K562 (cell line): Measurements from ENCODE around the gene NPAS3.

Experiments
- CHD1 ChIP-seq: fragments of 200-600 bp; sonication (generic); IDR thresholded peaks from one replicate; pipeline ENCODE4 v1.6.1; 2012; ENCODE audit warnings: mild to moderate bottlenecking, moderate library complexity, low read length, inconsistent platforms
- EP300 ChIP-seq: IDR thresholded peaks from 2 replicates; pipeline ENCODE4 v1.6.1; 2012; ENCODE audit warnings: low read length, improper control_type of control experiment
- PHF8 ChIP-seq: fragments of 200-600 bp; sonication (generic); IDR thresholded peaks from 2 replicates; pipeline ENCODE4 v1.6.1; 2012; ENCODE audit warnings: mixed run types, mild to moderate bottlenecking, inconsistent platforms, low read length, moderate library complexity, borderline replicate concordance
- POLR2A ChIP-seq: fragments of 450-650 bp; conservative IDR thresholded peaks from 2 replicates; pipeline ENCODE4 v1.6.1; 2016
- SNRNP70 ChIP-seq: fragments of 200-400 bp; formaldehyde crosslinking; optimal IDR thresholded peaks from 2 replicates; pipeline ENCODE3; 2017; ENCODE audit warnings: low read depth, low read length
- TBP ChIP-seq: optimal IDR thresholded peaks from 2 replicates; pipeline ENCODE3; 2011; ENCODE audit warnings: low read depth, low read length, improper control_type of control experiment
- TCF7 ChIP-seq: sonication (generic); IDR thresholded peaks from 2 replicates; pipeline ENCODE4 v1.6.1; 2016; ENCODE audit warnings: antibody characterized with exemption, borderline replicate concordance
- TF ChIP-seq, protein P1 (sequence below), 3 experiments: IDR thresholded peaks in 2 of 3; conservative IDR thresholded peaks in 1 of 3; 2 replicates each; pipeline ENCODE4 v1.5.1; 2011 to 2012; ENCODE audit warnings: low read length in 3 of 3, mild to moderate bottlenecking in 3 of 3, control low read depth in 2 of 3, improper control_type of control experiment in 1 of 3, inconsistent platforms in 1 of 3, low read depth in 1 of 3, mixed read lengths in 1 of 3, moderate library complexity in 1 of 3; ENCODE audit not compliant: insufficient read depth in 2 of 3
- TF ChIP-seq, protein P2 (sequence below): fragments of 200-800 bp; sonication (Bioruptor generic); IDR thresholded peaks from 2 replicates; pipeline ENCODE4 v1.6.1; 2017; ENCODE audit warnings: missing genetic modification characterization, missing compliant biosample characterization

DNA sequence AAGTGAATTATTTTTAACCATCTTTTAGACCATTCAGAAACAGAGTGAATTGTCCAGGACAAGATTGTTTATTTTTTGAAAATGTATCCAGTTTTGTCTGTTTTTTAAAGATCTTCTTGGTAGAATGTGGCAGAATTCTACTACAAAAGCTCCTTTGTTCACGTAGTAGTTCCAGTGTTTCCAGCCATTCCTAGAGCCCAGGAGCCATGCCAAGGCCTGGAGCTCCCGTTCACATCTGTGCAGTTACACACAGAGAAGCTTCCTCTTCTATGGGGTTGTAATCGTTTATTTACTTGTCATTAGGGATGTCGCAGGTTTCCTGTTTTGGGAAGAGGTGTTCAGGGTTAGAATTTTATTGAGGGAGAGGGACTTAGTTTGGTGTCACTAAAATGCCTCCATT is 409.8 kb downstream of the NPAS3 start:
- TF ChIP-seq, protein P1, sequence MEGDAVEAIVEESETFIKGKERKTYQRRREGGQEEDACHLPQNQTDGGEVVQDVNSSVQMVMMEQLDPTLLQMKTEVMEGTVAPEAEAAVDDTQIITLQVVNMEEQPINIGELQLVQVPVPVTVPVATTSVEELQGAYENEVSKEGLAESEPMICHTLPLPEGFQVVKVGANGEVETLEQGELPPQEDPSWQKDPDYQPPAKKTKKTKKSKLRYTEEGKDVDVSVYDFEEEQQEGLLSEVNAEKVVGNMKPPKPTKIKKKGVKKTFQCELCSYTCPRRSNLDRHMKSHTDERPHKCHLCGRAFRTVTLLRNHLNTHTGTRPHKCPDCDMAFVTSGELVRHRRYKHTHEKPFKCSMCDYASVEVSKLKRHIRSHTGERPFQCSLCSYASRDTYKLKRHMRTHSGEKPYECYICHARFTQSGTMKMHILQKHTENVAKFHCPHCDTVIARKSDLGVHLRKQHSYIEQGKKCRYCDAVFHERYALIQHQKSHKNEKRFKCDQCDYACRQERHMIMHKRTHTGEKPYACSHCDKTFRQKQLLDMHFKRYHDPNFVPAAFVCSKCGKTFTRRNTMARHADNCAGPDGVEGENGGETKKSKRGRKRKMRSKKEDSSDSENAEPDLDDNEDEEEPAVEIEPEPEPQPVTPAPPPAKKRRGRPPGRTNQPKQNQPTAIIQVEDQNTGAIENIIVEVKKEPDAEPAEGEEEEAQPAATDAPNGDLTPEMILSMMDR (IDR thresholded peaks at IDR 0.05 in 2 of 3, conservative IDR thresholded peaks at IDR 0.05 in 1 of 3; ENCODE audit: insufficient read depth in 2 of 3, low read depth in 1 of 3, low read length in 3 of 3) = no peak
- no peak for TF ChIP-seq EP300
- TF ChIP-seq PHF8 = no peak
- TF ChIP-seq POLR2A = no peak
- TF ChIP-seq SNRNP70 = no peak
- no peak for TF ChIP-seq TCF7
- TF ChIP-seq CHD1 = no peak
- TF ChIP-seq TBP = no peak
- TF ChIP-seq, protein P2, sequence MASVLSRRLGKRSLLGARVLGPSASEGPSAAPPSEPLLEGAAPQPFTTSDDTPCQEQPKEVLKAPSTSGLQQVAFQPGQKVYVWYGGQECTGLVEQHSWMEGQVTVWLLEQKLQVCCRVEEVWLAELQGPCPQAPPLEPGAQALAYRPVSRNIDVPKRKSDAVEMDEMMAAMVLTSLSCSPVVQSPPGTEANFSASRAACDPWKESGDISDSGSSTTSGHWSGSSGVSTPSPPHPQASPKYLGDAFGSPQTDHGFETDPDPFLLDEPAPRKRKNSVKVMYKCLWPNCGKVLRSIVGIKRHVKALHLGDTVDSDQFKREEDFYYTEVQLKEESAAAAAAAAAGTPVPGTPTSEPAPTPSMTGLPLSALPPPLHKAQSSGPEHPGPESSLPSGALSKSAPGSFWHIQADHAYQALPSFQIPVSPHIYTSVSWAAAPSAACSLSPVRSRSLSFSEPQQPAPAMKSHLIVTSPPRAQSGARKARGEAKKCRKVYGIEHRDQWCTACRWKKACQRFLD (CRISPR knock-in tag) = no peak
